ENCODE measurements around the gene HPSE2.
A peak's percentile ranks its signal among the peaks of the same experiment; 100 is the strongest.

Gene HPSE2

GRCh38 chr10:98465866-98466265, 769.8 kb downstream of the HPSE2 start:
- no peak for DNase-seq (ENCODE audit: low read depth, low spot score)

- no peak for DNase-seq (ENCODE audit: low read depth, low spot score)
Observed at GRCh38 chr10:98463976-98464754, 771.5 kb downstream of the HPSE2 start.

GRCh38 chr10:98463016-98463415, 772.6 kb downstream of the HPSE2 start:
- no peak for DNase-seq (ENCODE audit: low read depth, low spot score)

DNA sequence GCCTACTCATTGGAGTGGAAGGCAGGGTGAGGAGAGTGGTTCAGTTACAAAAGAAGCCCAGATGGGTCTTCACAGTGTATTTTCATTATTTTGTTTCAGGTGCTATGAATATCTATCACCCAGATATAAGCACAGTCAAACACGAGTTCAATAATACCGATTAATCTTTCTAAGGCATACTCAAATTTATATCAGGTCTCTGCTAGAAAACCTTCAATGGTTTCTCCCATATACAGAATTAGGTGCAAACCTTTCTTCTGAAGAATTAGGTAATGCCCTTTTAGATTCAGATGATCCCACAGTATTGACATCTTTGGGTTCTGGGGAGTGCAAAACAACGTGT, 774.2 kb downstream of the HPSE2 start:
- DNase-seq (ENCODE audit: low read depth, low spot score) = no peak

GRCh38 chr10:98460837-98461499, 774.7 kb downstream of the HPSE2 start:
- DNase-seq (ENCODE audit: low read depth, low spot score) = peak; percentile 51

GRCh38 chr10:98458809-98459784, 776.6 kb downstream of the HPSE2 start:
- no peak for DNase-seq (ENCODE audit: low read depth, low spot score)

DNA sequence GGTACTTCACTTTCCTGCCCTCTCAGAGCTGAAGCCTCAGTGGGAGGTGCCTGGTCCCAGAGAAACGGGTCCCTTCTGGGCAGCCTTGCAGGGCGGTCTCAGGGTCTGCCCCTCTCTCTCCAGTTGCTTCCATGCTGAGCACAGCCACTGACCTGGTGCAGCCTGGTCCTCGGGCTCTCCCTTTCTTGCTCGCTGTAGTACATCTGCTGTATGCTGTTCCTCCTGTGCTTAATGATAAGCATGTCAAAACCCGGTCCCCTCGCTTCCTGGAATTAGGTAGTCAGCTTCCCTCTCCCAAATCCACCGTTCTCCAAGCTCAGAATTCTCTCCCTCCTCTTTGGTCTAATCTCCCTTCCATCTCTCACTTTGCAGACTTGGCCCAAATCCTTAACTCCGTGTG, 777.9 kb downstream of the HPSE2 start:
- DNase-seq (ENCODE audit: low read depth, low spot score) = no peak

- no peak for DNase-seq (ENCODE audit: low read depth, low spot score)
Observed at GRCh38 chr10:98456686-98457482, 778.8 kb downstream of the HPSE2 start.

- no peak for DNase-seq (ENCODE audit: low read depth, low spot score)
Observed at GRCh38 chr10:98456043-98456570, 779.5 kb downstream of the HPSE2 start.

GRCh38 chr10:98453729-98454128, 781.9 kb downstream of the HPSE2 start:
- no peak for DNase-seq (ENCODE audit: low read depth, low spot score)

DNA sequence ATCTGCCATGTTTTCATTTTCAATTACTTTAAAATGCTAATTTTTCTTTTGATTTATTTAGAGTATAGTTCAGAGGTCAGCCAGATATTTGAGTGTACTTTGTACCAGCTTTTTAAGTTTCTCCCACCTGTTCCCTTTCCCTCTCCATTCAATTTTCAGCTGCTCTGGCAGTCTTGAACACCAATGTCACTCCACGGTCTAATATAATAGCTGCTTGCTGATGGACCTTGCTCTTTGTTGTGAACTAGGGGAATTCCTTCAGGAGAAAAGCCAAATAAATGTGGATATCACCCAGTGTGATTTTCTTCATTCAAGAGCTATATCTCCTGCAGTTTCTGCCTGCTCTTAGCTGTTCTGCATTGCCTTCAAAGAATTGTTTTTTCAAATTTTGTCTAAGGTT, 785.0 kb downstream of the HPSE2 start:
- no peak for DNase-seq (ENCODE audit: low read depth, low spot score)

DNA sequence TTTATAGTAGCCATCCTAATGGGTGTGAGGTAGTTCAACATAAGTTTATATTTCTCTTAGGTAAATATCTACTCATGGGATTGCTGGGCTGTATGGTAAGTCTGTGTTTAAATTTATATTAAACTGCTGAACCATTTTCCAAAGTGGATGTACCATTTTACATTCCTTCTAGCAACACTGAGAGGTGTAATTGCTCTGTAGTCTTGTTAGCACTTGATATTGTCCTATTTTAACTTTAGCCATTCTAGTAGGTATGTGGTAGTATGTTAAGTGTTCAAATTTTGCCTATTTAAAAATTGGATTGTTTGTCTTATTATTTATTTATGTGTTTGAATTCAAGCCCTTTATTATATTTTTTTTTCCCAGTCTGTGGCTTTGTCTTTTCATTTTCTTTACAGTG, 786.4 kb downstream of the HPSE2 start:
- no peak for DNase-seq (ENCODE audit: low read depth, low spot score)

DNA sequence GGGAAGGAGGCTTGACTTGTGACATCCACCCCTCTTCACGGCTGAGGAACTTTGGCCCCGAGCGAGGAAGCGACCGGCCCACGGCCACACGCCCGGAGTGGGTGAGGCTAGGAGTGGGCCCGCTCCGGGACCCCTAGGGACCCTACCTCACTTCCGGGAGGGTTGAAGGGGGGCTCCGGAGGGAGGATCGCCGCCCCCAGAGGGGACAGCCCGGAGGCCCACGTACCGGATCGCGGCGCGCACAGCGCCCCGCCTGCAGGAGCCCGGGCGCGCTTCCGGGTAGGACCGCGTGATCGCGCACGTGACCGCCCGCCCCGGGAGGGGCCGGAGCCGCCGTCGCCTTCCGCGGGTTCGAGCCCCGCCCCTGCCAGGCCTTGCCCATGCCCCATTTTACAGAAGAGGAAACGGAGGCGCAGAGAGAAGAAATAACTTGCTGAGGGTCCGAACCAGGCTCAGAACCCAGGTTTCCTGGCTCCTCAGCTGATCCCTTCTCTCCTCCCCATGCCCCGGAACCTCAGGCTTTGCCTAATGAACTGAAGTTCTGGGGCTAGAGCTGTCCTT, 788.9 kb downstream of the HPSE2 start, which contains the start of gene HPS1:
Gene HPS1, minus strand, starts transcription at position 275 of the 561 bp plus-strand sequence. CDS start 3,695 bp downstream, outside the sequence.
- no peak for DNase-seq (ENCODE audit: low read depth, low spot score)

GRCh38 chr10:98446151-98446660, 789.4 kb downstream of the HPSE2 start:
- no peak for DNase-seq (ENCODE audit: low read depth, low spot score)

GRCh38 chr10:98445200-98445812, 790.3 kb downstream of the HPSE2 start:
- DNase-seq (ENCODE audit: low read depth, low spot score) = no peak

DNA sequence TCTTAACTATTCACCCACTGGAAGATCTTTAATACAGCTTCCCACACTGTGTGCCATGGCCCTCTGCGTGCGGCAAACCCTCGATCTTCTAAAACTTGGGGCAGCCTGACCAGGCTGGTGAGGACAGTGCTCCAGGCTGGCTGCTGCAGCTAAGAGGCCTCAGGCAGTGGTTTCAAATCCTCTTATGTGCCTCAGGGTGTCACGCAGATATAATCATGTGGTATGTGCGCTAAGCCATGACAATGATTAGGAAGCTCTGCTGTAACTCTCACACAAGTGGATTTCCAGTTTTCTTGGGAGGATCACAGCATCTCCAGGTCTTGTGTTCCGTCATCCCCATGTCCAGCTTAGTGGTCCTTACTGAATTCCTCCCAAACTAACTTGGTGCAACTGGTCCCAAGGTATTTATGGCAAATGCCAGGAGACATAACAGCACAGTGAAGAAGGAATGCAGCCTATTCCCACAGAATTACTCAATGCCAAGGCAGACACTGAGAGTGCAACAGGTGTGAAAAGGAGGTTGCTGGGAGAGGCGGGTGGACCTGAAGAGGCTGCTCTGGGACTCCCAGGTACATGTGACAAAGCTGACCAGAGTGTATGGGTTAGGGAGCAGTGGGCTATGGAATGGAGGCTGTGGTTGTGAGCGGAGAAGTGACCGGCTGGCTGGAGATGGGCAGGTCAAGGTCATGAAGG, 791.2 kb downstream of the HPSE2 start:
- DNase-seq (ENCODE audit: low read depth, low spot score) = no peak

DNA sequence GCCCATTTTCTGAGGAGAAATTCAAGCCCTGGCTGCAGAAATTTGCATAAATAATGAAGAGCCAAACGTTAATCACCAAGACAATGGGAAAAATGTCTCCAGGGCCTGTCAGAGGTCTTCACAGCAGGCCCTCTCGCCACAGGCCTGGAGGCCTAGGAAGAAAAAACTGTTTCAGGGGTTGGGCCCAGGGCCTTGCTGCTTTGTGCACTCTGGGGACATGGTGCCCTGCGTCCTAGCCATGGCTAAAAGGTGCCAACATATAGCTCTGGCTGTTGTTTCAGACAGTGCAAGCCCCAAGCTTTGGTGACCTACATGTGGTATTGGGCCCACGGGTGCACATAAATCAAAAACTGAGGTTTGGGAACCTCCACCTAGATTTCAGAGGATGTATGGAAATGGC, 796.9 kb downstream of the HPSE2 start:
- DNase-seq (ENCODE audit: low read depth, low spot score) = no peak

- no peak for DNase-seq (ENCODE audit: low read depth, low spot score)
Observed at GRCh38 chr10:98436704-98437103, 798.9 kb downstream of the HPSE2 start.

- DNase-seq (ENCODE audit: low read depth, low spot score) = no peak
Observed at GRCh38 chr10:98435178-98435577, 800.5 kb downstream of the HPSE2 start.
